GM18870 (cell line): ENCODE data around the gene WDCP.
"Not testable (repeated sequence)": the region's sequence is repeated elsewhere in the genome, so short reads cannot be mapped to it uniquely, and the experiment has no call there.

Source experiments
- ATAC-seq: cut with Tn5 transposase; IDR thresholded peaks from one replicate; pipeline ENCODE4 v1.9.1; 2021; ENCODE audit warnings: moderate library complexity; ENCODE audit not compliant: unreplicated experiment

WDCP gene, protein sequence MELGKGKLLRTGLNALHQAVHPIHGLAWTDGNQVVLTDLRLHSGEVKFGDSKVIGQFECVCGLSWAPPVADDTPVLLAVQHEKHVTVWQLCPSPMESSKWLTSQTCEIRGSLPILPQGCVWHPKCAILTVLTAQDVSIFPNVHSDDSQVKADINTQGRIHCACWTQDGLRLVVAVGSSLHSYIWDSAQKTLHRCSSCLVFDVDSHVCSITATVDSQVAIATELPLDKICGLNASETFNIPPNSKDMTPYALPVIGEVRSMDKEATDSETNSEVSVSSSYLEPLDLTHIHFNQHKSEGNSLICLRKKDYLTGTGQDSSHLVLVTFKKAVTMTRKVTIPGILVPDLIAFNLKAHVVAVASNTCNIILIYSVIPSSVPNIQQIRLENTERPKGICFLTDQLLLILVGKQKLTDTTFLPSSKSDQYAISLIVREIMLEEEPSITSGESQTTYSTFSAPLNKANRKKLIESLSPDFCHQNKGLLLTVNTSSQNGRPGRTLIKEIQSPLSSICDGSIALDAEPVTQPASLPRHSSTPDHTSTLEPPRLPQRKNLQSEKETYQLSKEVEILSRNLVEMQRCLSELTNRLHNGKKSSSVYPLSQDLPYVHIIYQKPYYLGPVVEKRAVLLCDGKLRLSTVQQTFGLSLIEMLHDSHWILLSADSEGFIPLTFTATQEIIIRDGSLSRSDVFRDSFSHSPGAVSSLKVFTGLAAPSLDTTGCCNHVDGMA

GRCh38 chr2:24046930-24047702 lies at the start of gene WDCP:
Gene WDCP (minus strand): TSS chr2:24047391. CDS start chr2:24039494, 7,897 bp downstream.
- ATAC-seq, result peak; percentile 99

DNA sequence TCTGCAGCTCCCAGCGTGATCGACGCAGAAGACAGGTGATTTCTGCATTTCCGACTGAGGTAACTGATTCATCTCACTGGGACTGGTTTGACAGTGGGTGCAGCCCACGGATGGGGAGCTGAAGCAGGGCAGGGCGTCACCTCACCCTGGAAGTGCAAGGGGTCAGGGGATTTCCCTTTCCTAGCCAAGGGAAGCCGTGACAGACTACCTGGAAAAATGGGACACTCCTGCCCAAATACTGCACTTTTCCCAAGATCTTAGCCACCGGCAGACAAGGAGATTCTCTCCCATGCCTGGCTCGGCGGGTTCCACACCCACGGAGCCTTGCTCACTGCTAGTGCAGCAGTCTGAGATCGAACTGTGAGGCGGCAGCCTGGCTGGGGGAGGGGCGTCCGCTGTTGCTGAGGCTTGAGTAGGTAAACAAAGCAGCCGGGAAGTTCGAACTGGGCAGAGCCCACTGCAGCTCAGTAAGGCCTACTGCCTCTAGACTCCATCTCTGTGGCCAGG lies 48.0 kb upstream of the WDCP start:
- not testable (repeated sequence) for ATAC-seq

DNA sequence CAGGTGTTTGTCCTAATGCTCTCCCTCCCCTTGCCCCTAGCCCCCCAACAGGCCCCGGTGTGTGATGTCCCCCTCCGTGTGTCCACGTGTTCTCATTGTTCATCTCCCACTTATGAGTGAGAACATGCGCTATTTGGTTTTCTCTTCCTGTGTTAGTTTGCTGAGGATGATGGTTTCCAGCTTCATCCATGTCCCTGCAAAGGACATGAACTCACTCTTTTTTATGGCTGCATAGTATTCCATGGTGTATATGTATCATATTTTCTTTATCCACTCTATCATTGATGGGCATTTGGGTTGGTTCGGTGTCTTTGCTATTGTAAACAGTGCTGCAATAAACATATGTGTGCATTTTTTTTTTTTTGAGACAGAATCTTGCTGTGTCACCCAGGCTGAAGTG lies 46.1 kb upstream of the WDCP start:
- ATAC-seq, result not testable (repeated sequence)

DNA sequence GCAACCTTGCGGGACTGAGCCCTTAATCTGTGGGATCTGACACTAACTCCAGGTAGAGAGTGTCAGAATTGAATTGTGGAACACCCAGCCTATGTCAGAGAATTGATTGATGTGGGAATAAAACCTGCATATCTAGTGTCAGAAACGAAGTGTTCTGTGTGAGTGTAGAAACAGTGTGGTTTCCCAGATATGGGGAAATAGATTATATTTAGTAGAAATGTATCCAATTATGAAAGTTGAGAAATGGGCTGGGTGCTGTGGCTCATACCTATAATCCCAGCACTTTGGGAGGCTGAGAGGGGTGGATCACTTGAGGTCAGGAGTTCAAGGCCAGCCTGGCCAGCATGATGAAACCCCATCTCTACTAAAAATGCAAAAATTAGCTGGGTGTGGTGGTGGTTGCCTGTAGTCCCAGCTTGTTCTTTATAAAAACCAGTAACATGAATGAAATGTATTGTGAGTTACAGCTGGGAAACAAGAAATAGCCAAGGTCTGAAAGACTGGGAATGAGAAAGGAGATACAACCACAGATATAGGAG lies 41.7 kb upstream of the WDCP start:
- no peak for ATAC-seq

- ATAC-seq, result no peak
Measured at GRCh38 chr2:24087032-24087431, 39.8 kb upstream of the WDCP start.

- ATAC-seq, result no peak
Measured at GRCh38 chr2:24086241-24086640, 39.0 kb upstream of the WDCP start.

DNA sequence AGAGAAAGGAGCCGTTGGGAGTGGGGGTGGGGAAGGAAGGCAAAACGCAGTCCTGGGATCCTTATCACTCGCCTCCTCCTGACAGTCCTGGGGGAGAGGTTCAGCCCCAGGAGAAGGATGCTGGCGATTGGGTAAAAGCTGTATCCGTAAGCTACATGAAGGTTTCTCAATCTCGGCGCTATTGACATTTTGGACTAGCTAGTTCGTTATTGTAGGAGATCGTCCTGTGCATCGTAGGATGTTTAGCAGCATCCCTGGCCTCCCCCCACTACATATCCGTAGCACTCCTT lies 38.0 kb upstream of the WDCP start:
- no peak for ATAC-seq

DNA sequence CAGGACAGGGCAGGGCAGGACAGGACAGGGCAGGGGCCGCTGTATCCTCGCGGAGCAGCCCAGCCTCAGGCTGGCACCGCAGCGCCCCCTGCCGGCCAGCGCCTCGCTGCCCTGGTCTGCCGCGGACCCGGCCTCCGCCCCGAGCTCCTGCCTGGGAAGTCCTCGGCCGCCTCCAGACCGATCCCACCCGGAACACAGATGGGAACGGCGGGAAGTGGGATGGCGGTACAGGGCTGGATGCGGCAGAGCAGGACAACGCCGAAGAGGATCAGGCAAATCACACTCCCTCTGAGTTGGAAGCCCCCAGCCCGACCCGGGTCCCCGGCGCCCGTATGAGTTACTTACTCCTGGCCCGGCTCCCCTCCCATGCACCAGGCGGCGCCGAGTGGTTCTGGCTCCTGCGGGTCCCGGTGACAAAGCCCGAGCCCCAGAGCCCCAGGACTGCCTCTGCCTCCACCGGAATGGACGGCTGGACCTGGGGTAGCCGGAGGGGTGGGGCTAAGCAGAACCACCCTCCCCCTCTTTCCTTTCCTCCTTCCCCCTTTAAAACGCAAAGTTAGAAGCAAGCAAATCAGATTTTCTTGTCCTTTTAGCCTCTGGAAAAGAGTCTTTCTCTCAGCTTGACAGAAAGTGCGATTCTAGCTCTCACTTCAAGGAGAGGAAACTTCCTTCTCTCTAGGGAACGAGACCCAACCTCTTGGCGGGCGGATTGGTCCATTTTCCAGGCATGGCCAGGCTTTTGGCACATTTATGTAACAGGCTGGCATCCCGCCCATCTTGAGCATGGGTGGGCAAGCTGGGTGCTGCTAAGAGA lies 37.4 kb upstream of the WDCP start, which contains the start of gene TP53I3:
Gene TP53I3 (minus strand): TSS at position 449 of the 814 bp plus-strand sequence. CDS start 508 bp downstream, outside the sequence.
- ATAC-seq, result peak; percentile 47

DNA sequence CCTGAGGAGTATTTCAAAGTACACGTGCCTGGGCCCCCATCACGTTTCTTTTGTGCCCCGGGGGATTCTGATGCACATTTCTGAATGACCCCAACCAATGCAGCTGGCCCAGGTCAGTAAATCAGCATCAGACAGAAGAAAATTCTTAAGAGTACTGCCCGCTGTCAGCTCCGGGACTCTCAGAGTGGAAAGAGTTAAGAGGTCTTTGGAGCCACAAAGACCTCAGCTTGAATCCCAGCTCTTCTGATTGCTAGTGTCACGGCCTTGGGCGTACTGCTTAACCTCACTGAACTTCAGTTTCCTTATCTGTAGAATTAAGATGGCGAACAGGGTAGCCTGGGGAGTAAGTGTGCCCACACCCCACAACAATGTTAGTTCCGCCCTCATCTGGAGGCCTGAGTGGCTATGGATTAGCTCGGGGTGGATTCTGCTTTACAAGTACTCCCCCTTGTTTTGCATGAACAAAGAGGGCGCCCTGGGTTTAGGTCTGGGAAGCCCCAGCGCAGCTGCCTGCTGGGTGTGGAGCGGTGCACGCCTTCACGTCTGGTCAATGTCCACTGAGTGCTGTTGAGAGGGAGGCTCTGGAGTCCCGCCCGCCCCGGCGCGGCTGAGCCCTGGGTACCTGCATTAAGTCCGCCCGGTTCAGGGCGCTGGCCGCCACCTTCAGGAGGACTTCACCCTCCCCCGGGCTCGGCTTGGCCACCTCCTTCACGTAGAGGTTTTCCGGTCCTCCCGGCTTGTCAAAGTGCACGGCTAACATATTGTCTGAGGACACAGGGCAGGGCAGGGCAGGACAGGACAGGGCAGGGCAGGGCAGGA lies 36.6 kb upstream of the WDCP start:
- ATAC-seq, result peak; percentile 72

DNA sequence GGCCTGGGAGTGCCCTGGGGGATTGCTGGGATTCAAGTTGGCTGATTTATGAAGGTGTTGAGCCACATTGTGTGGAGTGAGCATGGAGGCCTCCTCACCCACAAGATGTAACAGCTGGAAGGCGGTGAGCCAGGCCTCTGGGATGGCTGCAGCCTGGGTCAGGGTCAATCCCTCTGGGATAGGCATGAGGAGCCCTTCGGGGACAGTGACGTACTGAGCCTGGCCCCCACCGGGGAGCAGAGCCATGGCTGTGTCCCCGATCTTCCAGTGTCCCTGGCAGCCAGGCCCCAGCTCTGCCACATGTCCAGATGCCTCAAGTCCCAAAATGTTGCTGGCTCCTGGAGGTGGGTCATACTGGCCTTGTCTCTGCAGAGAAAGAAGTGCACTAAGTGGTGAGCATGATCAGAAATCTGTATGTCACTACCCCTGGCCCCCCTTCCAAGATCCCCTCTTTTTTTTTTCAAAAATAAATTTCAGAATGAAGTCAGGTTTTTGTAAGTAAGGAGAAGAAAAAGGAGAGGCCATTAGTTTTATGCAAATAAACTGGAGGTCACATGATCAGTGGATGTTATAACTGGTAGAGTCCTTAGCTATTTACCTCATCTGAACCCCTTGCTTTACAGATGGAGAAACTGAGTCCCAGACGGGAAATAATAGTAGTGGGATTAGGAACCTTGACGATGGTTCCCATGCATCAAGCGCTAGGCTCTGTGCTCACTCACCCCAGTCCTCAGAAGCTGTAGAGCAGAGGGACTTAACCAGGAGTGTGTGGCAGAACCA lies 35.8 kb upstream of the WDCP start:
- ATAC-seq, result no peak

GRCh38 chr2:24080701-24081100 lies 33.5 kb upstream of the WDCP start:
- ATAC-seq, result no peak

DNA sequence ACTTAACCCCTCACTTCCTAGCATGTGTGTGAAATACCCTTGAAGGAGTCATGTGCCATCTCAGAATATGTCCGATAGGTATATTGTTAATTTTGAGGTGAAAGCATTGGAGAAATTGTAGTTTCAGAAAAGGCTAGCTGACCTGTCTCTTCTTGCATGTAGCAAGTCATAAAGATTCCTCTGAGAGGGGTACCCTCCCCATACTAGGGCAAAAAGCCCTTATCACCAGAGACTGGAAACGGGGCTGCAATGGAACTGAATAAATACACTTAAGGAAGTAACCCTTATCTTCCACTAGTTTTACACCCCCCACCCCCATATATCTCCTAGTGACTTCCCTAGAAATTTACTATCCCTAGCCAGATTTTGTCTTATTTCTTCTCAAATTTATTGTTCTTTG lies 30.7 kb upstream of the WDCP start:
- no peak for ATAC-seq

GRCh38 chr2:24077535-24077877 lies 30.3 kb upstream of the WDCP start:
- no peak for ATAC-seq

DNA sequence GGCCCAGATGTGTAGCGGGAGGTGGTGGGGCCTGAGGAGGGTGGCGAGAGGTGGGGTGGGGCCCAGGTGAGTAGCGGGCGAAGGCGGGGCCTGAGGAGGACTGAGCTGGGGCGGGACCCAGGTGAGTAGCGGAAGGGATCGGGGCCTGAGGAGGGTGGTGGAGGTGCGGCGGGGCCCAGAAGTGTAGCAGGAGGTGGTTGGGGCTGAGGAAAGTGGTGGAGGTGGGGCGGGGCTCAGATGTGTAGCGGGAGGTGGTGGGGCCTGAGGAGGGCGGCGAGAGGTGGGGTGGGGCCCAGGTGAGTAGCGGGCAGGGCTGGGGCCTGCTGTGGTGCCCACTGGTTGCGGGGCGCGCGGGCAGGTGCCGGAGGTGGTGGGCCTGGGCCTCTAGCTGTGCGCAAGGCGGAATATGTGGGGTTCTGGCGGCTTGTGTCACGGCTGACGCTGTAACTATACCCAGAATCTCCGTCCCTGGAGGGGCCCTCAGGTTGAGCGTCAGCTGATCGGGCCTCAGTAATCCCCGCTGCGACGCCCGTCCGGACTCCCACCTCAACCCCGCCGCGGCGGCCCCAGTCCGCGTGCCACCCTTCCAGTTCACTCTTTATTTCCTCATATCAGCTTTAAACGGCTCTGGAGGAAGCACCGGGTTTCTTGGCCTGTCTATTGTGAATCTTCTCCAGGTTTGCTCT lies 29.8 kb upstream of the WDCP start:
- no peak for ATAC-seq

GRCh38 chr2:24075915-24076848 lies 29.0 kb upstream of the WDCP start, which contains the start of gene SF3B6:
Gene SF3B6 (minus strand): TSS chr2:24076326. CDS start chr2:24076229, 97 bp downstream.
- peak; percentile 95 for ATAC-seq

- no peak for ATAC-seq
Measured at GRCh38 chr2:24075259-24075658, 28.1 kb upstream of the WDCP start.

DNA sequence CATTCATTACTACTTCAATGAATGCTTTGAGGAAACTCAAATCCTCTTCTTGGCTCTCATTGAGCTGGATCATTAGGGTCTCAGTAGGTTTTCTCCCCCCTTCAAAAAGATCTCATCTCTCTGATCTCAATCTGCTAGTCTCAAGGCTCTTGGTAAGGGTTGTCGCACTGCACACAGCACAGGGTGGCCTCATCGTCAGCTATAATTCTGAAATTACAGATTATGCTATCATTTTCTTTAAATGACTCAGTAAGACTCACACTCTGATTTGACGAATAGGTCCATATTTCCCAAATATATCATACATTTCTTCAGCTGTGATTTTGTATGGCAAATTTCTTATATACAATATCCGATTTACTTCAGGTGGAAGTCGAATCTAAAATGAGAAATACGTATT lies 26.6 kb upstream of the WDCP start:
- ATAC-seq, result no peak
